Testis (tissue), 3 donors: ENCODE results near the gene RPS3. TPM values are rescaled to one million over a fixed set of nuclear protein-coding genes. Genes with fewer than 3 reads are reported as not detected.
"Not testable (repeated sequence)": the region's sequence is repeated elsewhere in the genome, so short reads cannot be mapped to it uniquely, and the experiment has no call there.

ENCODE experiments used
- DNase-seq: peaks from one replicate; pipeline ENCODE4 v3.0.0-alpha.2; 2019
- H3K27ac ChIP-seq, 2 donors: fragments of 200-600 bp; sonication (generic); one replicate each; pipeline ENCODE4 v1.5.1; 2019
- H3K27me3 ChIP-seq: fragments of 200-600 bp; sonication (generic); one replicate; pipeline ENCODE4 v1.5.1; 2019
- H3K36me3 ChIP-seq: fragments of 200-600 bp; sonication (generic); one replicate; pipeline ENCODE4 v1.5.1; 2017; ENCODE audit warnings: low read depth; ENCODE audit errors: missing control alignments
- H3K4me1 ChIP-seq: fragments of 200-600 bp; sonication (generic); one replicate; pipeline ENCODE4 v1.5.1; 2019
- H3K4me3 ChIP-seq, 2 donors: fragments of 200-600 bp; sonication (generic); one replicate each; pipeline ENCODE4 v1.5.1; 2017 to 2019
- H3K9me3 ChIP-seq: fragments of 200-600 bp; sonication (generic); one replicate; pipeline ENCODE4 v1.5.1; 2017
- CTCF ChIP-seq, 3 experiments: fragments of 450-650 bp in 2 of 3; fragments of 200-600 bp in 1 of 3; sonication (generic) in 1 of 3; IDR thresholded peaks; one replicate each; pipeline ENCODE4 v1.5.1; 2016 to 2019; ENCODE audit warnings: antibody characterized with exemption in 3 of 3, mild to moderate bottlenecking in 2 of 3, moderate library complexity in 1 of 3
- POLR2A ChIP-seq: fragments of 450-650 bp; IDR thresholded peaks from one replicate; pipeline ENCODE4 v1.6.1; 2017; ENCODE audit warnings: antibody characterized with exemption, mild to moderate bottlenecking, moderate library complexity
- WGBS, 2 donors: methylation state at CpG; one replicate each; pipeline ENCODE4 v1.1.5; 2018; 5-methylcytosine and 5-hydroxymethylcytosine counted together
- intact Hi-C: fragments of 100-400 bp; cut with DNase I; formaldehyde crosslinking; loops from one replicate; pipeline ENCODE4 v1.15.1; 2023; ENCODE audit warnings: low total_unique reads
- polyA plus RNA-seq: library from polyadenylated mRNA; stranded (reverse); fragments of 350-450 nt; fragmentation: Illumina TruSeq; extraction: RNeasy Lipid Tissue Mini Kit (QIAGEN cat#74804); gene quantifications from one replicate; pipeline ENCODE4 v1.2.3, GENCODE V29; 2014; ENCODE audit warnings: low read depth, low replicate concordance; ENCODE audit not compliant: insufficient read depth
- total RNA-seq, 2 donors: library from RNA; depleted of rRNA; stranded (reverse); fragments of >200 nt; gene quantifications; one replicate each; pipeline ENCODE4 v1.2.3, GENCODE V29; 2016

The RPS3 gene
- total and polyA plus RNA-seq, 3 donors from 2014 or later, result 464 to 1,294 (median 925) TPM

- no peaks in the 10 kb centered on the region for H3K4me1 ChIP-seq
- no peak overlapping the region for H3K4me3 ChIP-seq
- intact Hi-C loops, result no loop called here
- H3K36me3 ChIP-seq, result no peaks in the 10 kb centered on the region
- no peaks in the 10 kb centered on the region for H3K9me3 ChIP-seq
- H3K27ac ChIP-seq, result no peak overlapping the region
- no peak for TF ChIP-seq POLR2A
- TF ChIP-seq CTCF (IDR thresholded peaks at IDR 0.05), result no peak
- WGBS, 2 donors, result 94 to 95% methylated on average over 10 of the region's 10 CpGs
- DNase-seq, result no peak
- no peaks in the 10 kb centered on the region for H3K27me3 ChIP-seq
Measured at GRCh38 chr11:75355051-75355450, 44.3 kb upstream of the RPS3 start.

GRCh38 chr11:75356613-75357012 is 42.7 kb upstream of the RPS3 start:
- intact Hi-C loops, result no loop called here
- DNase-seq, result no peak
- no peaks in the 10 kb centered on the region for H3K4me1 ChIP-seq
- H3K36me3 ChIP-seq, result no peaks in the 10 kb centered on the region
- H3K4me3 ChIP-seq, result no peak overlapping the region
- H3K27ac ChIP-seq, result no peak overlapping the region
- TF ChIP-seq CTCF (IDR thresholded peaks at IDR 0.05) (no peak), POLR2A (no peak)
- WGBS, 2 donors, result 57 to 71% methylated on average over 2 of the region's 2 CpGs
- H3K9me3 ChIP-seq, result no peaks in the 10 kb centered on the region
- H3K27me3 ChIP-seq, result no peaks in the 10 kb centered on the region

- WGBS, 2 donors, result 72 to 91% methylated on average over 4 of the region's 4 CpGs
- H3K27me3 ChIP-seq, H3K9me3 ChIP-seq, H3K27ac ChIP-seq, H3K4me3 ChIP-seq, intact Hi-C loops, H3K36me3 ChIP-seq, DNase-seq, H3K4me1 ChIP-seq: not testable (repeated sequence)
Measured at GRCh38 chr11:75362285-75362684, 37.0 kb upstream of the RPS3 start.

- no peak for DNase-seq
- Histone ChIP-seq H3K27me3 (no peaks in the 10 kb centered on the region), H3K9me3 (no peaks in the 10 kb centered on the region), H3K27ac (no peak overlapping the region), H3K4me1 (no peaks in the 10 kb centered on the region), H3K4me3 (no peak overlapping the region), H3K36me3 (no peaks in the 10 kb centered on the region)
- no peak for TF ChIP-seq POLR2A
- TF ChIP-seq CTCF (IDR thresholded peaks at IDR 0.05), result no peak
- WGBS, 2 donors, result 38 to 52% methylated on average over 2 of the region's 2 CpGs
- intact Hi-C loops, result no loop called here
Measured at GRCh38 chr11:75365711-75366181, 33.6 kb upstream of the RPS3 start.

- H3K27ac ChIP-seq, H3K36me3 ChIP-seq, H3K4me1 ChIP-seq, H3K9me3 ChIP-seq, H3K27me3 ChIP-seq, intact Hi-C loops, DNase-seq, H3K4me3 ChIP-seq: not testable (repeated sequence)
- WGBS, 2 donors, result 81 to 91% methylated on average over 5 of the region's 5 CpGs
Measured at GRCh38 chr11:75366826-75367225, 32.5 kb upstream of the RPS3 start.

- H3K27ac ChIP-seq, result no peak overlapping the region
- DNase-seq, result no peak
- H3K9me3 ChIP-seq, result no peaks in the 10 kb centered on the region
- H3K36me3 ChIP-seq, result no peaks in the 10 kb centered on the region
- no peaks in the 10 kb centered on the region for H3K4me1 ChIP-seq
- TF ChIP-seq CTCF (IDR thresholded peaks at IDR 0.05) (no peak), POLR2A (no peak)
- no peak overlapping the region for H3K4me3 ChIP-seq
- H3K27me3 ChIP-seq, result no peaks in the 10 kb centered on the region
- 86 to 90% methylated on average over 6 of the region's 6 CpGs for WGBS, 2 donors
- intact Hi-C loops, result no loop called here
Measured at GRCh38 chr11:75369560-75370255, 29.6 kb upstream of the RPS3 start.
